Stomach (tissue), 4 donors: Measurements from ENCODE around the gene OR56B4.

Experiments used
- CTCF ChIP-seq, 7 experiments: fragments of 450-650 bp in 4 of 7; fragments of 200-600 bp in 3 of 7; sonication (generic) in 3 of 7; IDR thresholded peaks; one replicate each; pipeline ENCODE4 v1.5.1; 2016 to 2019; ENCODE audit warnings: antibody characterized with exemption in 7 of 7, control low read depth in 2 of 7, mild to moderate bottlenecking in 1 of 7
- EP300 ChIP-seq: sonication (generic); formaldehyde crosslinking; IDR thresholded peaks from one replicate; pipeline ENCODE4 v1.6.1; 2017; ENCODE audit warnings: antibody characterized with exemption
- POLR2A ChIP-seq, 4 donors: fragments of 450-650 bp; IDR thresholded peaks; one replicate each; pipeline ENCODE4 v1.6.1; 2016; ENCODE audit warnings: antibody characterized with exemption in 4 of 4, control low read depth in 2 of 4, mild to moderate bottlenecking in 1 of 4, moderate library complexity in 1 of 4
- POLR2AphosphoS5 ChIP-seq, 3 donors: sonication (generic); formaldehyde crosslinking; IDR thresholded peaks; one replicate each; pipeline ENCODE4 v1.6.1; 2016; ENCODE audit warnings: antibody characterized with exemption in 3 of 3

GRCh38 chr11:6111673-6112072 is 4.2 kb downstream of the OR56B4 start:
- no peak for TF ChIP-seq CTCF (IDR thresholded peaks at IDR 0.05)
- TF ChIP-seq POLR2A (IDR thresholded peaks at IDR 0.05): no peak
- no peak for TF ChIP-seq EP300
- no peak for TF ChIP-seq POLR2AphosphoS5 (IDR thresholded peaks at IDR 0.05)
